Fibroblast of skin of left quadriceps (primary cell): ENCODE data around the gene ZDHHC14.
A peak's percentile ranks its signal among the peaks of the same experiment; 100 is the strongest.

Experiments
- DNase-seq, 2 experiments: peaks; one replicate each; pipeline ENCODE4 v3.0.0-alpha.2; 2013; ENCODE audit warnings: low read depth in 2 of 2

ZDHHC14 gene

GRCh38 chr6:157666729-157667128, 285.7 kb downstream of the ZDHHC14 start:
- no peak for DNase-seq

DNA sequence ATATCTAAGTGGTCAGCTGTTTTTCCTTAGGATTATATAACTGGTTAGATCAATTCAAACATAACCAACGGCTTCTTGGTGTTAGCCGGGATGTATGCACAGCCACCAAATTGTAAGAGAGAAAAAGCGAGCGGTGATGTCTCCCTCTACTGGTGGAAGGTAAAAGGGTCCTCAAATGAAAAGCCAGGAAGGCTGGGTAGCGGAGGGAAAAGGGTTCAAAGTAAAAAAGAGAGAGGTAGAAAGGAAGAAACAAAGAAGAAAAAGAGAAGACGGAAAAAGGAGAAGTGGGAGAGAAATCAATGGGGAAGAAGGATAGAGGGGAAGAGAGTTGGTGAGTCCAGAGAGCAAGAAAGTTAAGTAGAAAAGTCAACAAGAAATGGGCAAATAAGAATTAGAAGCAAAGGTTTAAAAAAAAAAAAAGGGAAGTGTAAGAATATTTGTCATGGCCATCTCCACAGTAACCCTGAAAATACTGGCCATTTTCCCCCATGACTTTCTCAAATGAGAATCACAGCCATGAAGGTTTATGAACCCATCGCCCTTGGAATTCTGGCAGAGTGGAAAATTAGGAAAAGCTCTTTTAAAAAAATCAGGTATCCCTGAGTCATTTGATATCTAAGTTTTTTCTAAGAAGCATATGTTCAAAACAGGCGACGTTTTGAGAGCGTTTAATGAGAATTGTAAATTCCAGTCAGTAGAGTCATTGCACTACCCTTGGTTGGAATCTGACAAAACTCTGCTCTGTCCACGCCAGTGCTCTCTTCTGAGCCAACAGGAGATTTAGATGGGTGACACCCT, 286.4 kb downstream of the ZDHHC14 start:
- DNase-seq = peak; percentile 42 to 44

DNA sequence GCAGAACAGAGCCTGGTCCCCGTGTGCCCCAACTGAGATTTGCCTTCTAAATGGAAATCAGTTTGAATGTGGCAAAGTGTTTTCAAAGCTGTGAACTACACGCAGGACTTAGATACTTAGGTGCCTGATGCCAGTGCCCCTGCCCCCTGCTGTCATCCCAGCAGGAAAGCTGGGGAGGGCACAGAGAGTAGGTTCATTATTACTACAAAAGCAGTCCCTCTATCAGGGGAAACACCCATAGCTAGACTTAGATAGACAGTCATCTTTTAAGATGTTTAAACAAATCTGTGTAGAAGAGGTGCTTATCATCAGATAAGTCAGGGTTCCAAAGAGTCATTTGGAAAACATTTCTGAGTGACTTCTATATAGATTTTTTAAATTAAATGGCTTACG, 287.0 kb downstream of the ZDHHC14 start:
- no peak for DNase-seq

- DNase-seq = no peak
Measured at GRCh38 chr6:157668713-157669112, 287.7 kb downstream of the ZDHHC14 start.

- DNase-seq = no peak
Measured at GRCh38 chr6:157669323-157669722, 288.3 kb downstream of the ZDHHC14 start.

- DNase-seq = peak; percentile 30 to 35
Measured at GRCh38 chr6:157669747-157670216, 288.8 kb downstream of the ZDHHC14 start.

DNA sequence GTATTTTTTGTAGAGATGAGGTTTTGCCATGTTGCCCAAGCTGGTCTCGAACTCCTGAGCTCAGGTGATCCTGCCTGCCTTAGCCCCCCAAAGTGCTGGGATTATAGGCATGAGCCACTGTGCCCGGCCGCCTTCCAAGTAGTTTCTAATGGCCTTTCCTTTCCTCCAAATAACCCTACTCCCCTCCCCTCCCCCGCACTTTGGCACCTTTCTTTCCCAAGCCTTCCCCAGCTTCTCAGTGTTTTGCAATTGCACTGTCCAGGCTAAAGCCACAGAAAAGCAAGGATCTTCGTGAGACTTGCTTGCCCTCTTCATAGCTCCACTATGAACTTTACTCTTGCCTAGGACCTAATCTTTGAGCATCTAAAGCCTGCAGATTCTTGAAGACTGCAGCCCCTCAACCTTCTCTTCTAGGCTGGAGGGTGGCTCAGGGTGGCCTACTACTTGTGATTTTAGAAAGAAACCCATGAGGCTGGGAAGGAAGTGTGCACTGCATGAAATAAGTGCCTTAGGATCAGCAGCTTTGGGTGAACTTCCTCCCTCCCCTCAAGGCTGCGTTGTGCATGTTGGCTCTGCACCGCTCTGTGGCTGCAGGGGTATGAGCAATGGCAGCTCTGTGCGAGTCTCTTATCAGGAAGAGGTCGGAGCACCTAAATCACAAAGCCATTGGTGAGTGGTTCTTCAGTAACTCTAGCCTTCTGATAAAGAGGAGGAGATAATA, 289.6 kb downstream of the ZDHHC14 start:
- DNase-seq = no peak

DNA sequence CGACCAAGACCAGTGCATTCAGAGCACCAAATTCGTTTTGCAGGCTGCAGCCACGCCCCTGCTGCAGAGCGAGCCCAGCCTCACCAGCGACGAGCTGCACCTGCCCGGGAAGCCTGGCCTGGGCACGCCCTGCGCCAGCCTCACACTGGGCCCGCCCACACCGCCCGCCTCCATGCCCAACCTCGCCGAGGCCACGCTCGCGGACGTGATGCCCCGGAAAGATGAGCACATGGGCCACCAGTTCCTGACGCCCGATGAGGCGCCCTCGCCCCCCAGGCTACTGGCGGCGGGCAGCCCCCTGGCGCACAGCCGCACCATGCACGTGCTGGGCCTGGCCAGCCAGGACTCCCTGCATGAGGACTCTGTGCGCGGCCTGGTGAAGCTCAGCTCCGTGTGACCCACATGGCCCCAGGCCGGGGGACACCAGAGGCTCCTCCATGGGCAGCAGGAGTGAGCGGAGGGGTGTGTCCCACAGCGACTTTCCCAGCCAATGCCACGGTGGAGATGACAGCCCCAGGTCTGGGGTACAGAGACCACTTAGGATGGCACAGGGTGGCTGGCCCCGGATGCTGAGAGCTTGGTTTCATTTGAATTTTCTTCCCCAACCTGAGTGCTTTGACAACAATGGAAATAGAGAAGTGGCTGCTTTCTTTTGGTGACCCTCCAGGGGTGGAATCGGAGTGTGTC, 291.9 kb downstream of the ZDHHC14 start:
- no peak for DNase-seq

DNA sequence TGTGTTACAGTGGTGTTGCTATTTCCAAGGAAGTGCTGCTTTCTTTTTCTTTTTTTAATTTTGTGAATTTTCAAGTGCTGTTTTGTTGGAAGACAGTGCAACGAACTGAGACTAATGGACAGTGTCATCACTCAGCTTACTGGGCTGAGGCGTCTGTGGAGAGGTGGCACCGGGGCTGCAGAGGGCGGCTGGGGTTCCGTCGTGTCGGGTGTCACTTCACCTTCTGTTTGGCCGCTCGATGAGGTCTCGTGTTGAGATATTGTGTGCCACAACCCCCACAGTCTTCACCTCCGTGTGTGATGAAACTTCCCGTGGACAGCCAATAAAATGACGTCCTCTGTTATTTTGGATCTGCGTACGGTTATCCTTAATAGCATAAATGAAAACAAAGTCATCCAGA, 292.6 kb downstream of the ZDHHC14 start:
- no peak for DNase-seq

DNA sequence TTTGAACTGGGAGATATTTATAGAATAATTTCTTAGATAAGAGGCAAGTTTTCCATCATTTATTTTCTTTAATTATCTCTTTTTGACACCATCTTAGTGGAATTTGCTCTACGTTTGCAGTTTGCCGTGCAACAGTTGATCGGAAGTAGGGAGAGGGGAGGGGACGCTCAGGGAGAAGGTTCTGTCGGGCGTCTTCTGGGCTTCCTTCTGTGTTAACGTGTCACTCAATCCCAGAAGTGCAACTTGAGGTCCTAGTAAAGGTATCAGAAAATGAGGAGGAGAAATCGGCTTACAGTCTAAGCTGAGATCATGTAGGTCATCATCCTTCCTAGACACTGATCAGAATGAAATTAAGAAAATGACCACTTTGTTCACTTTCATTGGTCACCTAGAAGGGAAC, 293.1 kb downstream of the ZDHHC14 start:
- no peak for DNase-seq

DNA sequence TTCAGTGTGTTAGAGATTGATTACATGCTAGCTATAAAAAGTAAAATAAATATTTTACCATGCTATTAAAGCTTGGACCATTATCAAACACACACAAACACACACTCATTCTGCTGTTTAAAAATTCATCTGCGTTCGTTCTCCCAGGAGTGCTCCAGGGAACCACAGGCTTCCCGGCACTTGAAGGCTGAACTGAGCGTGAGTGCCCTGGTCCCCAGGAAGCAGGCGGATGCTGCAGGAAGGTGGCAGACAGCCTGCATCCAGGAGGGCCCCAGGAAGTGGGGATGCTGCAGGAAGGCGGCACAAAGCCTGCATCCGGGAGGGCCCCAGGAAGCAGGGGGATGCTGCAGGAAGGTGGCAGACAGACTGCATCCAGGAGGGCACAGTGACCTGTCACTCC, 294.8 kb downstream of the ZDHHC14 start:
- DNase-seq = no peak

DNA sequence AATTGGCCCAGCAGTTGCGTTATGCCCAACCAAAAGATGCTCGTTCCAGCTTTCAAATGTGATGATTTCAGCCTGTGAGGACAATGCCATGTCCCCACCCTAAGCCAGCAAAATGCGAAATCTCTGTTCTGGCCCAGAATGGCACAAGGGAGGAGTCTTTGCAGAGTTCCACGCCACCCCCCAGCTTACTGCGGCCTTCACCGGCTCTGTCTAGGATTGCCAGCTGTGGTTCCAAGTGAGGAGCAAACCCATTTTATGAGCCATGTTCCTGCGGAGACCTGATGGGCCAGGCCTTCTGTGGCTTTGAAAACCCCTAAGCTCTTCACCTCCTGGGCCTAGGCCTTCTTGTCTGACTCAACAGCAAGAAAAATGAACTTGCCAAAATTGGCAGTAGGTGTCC, 295.3 kb downstream of the ZDHHC14 start:
- no peak for DNase-seq

- no peak for DNase-seq
Measured at GRCh38 chr6:157677235-157677634, 296.2 kb downstream of the ZDHHC14 start.

DNA sequence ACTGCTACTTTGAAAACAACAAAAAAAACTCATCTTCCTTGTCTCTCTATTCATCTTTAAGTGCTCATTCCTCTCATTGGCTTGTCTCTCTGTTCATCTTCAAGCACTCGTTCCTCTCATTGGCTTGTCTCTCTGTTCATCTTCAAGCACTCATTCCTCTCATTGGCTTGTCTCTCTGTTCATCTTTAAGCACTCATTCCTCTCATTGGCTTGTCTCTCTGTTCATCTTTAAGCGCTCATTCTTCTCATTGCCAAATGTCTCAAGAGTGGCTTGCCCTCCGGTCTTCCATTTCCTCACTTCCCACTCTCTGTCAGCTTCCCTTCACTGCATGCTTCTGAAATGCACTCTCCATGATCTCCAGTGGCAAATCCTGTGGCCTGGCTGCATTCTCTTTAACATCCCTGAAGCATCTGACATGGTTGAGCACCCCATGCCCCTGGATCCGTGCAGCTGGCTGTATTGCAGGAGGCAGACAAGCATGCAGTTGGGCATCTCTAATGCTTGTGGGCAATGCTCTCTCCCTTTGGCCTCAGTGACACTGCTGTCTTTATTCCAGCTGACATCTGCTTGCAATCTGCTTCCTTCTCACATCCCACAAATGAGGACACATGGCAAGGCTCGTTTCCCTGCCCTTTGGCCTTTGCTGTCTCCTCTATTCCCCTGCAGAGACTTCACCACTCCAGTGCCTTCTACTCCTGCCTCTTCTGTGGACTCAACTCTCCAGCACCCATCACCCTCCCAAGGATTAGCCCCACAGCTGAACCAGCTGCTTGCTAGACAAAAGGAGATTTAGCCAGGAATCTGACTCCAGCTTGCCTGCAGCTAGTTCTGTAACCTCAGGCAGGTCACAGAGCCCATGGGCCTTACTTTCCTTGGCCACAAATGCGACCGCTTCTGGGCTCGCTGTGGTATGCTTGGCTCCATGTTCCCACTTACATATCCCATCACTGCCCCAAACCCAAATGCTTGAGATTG, 298.9 kb downstream of the ZDHHC14 start:
- no peak for DNase-seq

DNA sequence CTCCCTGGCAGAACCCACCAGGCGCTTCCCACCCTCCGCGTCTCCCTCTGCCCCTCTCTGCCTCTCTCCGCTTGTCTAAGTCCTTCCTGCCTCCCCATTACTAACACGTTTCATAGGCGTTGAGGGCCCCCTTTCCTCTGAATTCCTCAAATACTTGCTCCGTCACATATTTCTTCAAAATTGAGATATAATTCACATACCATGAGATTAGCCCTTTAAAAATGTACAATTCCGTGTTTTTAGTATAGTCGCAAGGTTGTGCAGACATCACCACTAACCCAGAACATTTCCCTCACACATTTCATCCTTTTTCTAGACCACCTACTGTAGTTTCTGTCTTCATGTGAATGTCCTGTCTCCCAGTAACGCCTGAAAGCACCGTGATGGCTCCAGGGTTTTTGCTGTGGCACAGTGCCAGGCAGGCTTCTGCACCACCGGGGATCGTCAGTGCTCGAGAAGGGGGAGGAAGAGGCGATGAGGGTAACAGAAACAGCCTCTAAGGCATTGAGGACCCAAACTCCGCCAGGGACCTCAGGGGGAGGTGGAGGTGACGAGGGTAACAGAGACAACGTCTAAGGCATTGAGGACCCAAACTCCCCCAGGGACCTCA, 300.2 kb downstream of the ZDHHC14 start:
- DNase-seq = no peak

GRCh38 chr6:157682856-157683481, 302.0 kb downstream of the ZDHHC14 start:
- DNase-seq = no peak

DNA sequence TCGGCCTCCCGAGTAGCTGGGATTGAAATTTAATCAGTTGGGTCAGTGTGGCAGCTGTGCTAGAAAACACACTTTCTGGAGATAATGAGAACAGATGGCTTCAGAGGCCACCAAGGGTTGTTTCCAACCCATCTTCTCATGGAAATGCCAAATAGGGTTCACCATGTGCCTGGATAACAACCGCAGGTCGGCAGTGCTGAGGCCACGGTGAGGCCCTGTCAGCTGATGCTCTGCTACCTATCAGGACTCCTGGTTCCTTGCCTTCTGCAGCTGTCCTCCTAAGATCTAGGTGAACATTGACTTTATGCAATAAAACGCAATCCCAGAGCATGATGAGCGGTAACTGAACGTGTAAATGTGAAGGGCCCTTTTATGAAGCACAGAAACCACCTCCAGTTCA, 302.7 kb downstream of the ZDHHC14 start:
- no peak for DNase-seq

DNA sequence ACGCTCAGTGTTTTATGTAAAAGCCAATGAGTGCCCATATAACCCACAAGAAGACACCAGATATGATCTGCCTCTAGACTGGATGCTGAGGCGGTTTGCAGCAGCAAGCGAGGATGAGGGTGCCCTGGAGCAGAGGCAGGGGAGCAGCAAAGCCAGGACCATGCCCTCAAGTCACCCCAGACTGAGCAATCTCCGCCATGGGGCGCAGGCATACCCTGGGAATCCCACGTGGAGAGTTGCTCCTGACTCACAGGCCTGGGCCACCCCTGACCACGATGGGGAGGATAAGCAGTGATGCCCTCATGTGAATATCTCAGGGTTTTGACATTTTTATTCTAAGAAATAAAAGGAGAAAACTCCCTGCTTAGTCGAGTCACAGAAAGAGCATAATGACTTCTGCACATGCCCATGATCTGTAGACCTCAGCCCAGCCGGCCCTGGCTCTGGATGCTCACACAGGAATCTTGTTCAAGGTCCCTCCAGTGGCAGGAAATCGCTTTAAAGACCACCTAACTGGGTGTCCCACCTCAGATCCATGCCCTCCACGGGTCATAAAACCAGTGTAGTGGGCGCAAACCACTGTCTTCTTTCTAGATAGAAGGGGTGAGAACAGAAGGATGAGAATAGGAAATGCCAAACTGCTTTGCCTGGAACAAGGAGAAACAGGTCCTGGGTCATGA, 303.8 kb downstream of the ZDHHC14 start:
- DNase-seq = no peak

GRCh38 chr6:157685596-157686280, 304.7 kb downstream of the ZDHHC14 start:
- no peak for DNase-seq
